SK-N-SH treated with all-trans-retinoic acid at 6 μM for 48 hours (cell line): ENCODE data around the gene FAM240B.

Experiments
- ATAC-seq: fragments of 200-7000 bp; cut with Tn5 transposase; 3 replicates; pipeline ENCODE4 v1.9.1; 2020; ENCODE audit warnings: mild to moderate bottlenecking, moderate library complexity
- ARNTL ChIP-seq: fragments of 450-650 bp; formaldehyde crosslinking; IDR thresholded peaks from 2 replicates; pipeline ENCODE4 v1.5.0; 2020; ENCODE audit warnings: low read depth, mild to moderate bottlenecking, moderate library complexity, borderline replicate concordance
- CSDC2 ChIP-seq: fragments of 250-450 bp; sonication (Bioruptor Pico); IDR thresholded peaks from 2 replicates; pipeline ENCODE4 v1.5.0; 2020; ENCODE audit warnings: mild to moderate bottlenecking, moderate library complexity
- CSRNP3 ChIP-seq: fragments of 250-450 bp; sonication (Bioruptor Pico); IDR thresholded peaks from 2 replicates; pipeline ENCODE4 v1.5.1; 2021; ENCODE audit warnings: mild to moderate bottlenecking, moderate library complexity
- ESRRG ChIP-seq: fragments of 250-450 bp; sonication (Bioruptor Pico); IDR thresholded peaks from 2 replicates; pipeline ENCODE4 v1.6.1; 2021; ENCODE audit warnings: mild to moderate bottlenecking
- GLIS3 ChIP-seq: fragments of 250-450 bp; sonication (Bioruptor Pico); IDR thresholded peaks from 2 replicates; pipeline ENCODE4 v1.5.0; 2020; ENCODE audit warnings: mild to moderate bottlenecking, moderate library complexity
- ISL1 ChIP-seq: fragments of 250-450 bp; sonication (Bioruptor Pico); IDR thresholded peaks from 2 replicates; pipeline ENCODE4 v2.1.2; 2022; ENCODE audit warnings: mild to moderate bottlenecking, moderate library complexity
- PATZ1 ChIP-seq: fragments of 250-450 bp; sonication (Bioruptor Pico); IDR thresholded peaks from 2 replicates; pipeline ENCODE4 v1.8.0; 2020; ENCODE audit warnings: mild to moderate bottlenecking, moderate library complexity, borderline replicate concordance
- PPARA ChIP-seq: fragments of 250-450 bp; sonication (Bioruptor Pico); IDR thresholded peaks from 2 replicates; pipeline ENCODE4 v1.5.0; 2020; ENCODE audit warnings: mild to moderate bottlenecking, borderline replicate concordance
- RARB ChIP-seq: fragments of 250-450 bp; sonication (Bioruptor Pico); IDR thresholded peaks from 2 replicates; pipeline ENCODE4 v1.8.0; 2021; ENCODE audit warnings: mild to moderate bottlenecking, moderate library complexity
- SNAI2 ChIP-seq: fragments of 250-450 bp; sonication (Bioruptor Pico); IDR thresholded peaks from 2 replicates; pipeline ENCODE4 v1.5.0; 2020; ENCODE audit warnings: mild to moderate bottlenecking, moderate library complexity
- TCF4 ChIP-seq: fragments of 250-450 bp; sonication (Bioruptor Pico); IDR thresholded peaks from 2 replicates; pipeline ENCODE4 v1.8.0; 2021; ENCODE audit warnings: mild to moderate bottlenecking, moderate library complexity, borderline replicate concordance
- TOX ChIP-seq: fragments of 250-450 bp; sonication (Bioruptor Pico); IDR thresholded peaks from 2 replicates; pipeline ENCODE4 v1.8.0; 2021; ENCODE audit warnings: mild to moderate bottlenecking, moderate library complexity, borderline replicate concordance
- ZC3H10 ChIP-seq: fragments of 250-450 bp; sonication (Bioruptor Pico); IDR thresholded peaks from 2 replicates; pipeline ENCODE4 v1.5.1; 2021; ENCODE audit warnings: mild to moderate bottlenecking, moderate library complexity
- ZFP3 ChIP-seq: fragments of 250-450 bp; sonication (Bioruptor Pico); IDR thresholded peaks from 2 replicates; pipeline ENCODE4 v1.5.0; 2020; ENCODE audit warnings: mild to moderate bottlenecking, moderate library complexity
- ZFP30 ChIP-seq: fragments of 450-650 bp; formaldehyde crosslinking; IDR thresholded peaks from 2 replicates; pipeline ENCODE4 v1.5.0; 2022; ENCODE audit warnings: mild to moderate bottlenecking, moderate library complexity
- ZNF70 ChIP-seq: fragments of 450-650 bp; formaldehyde crosslinking; IDR thresholded peaks from 2 replicates; pipeline ENCODE4 v1.5.0; 2020; ENCODE audit warnings: mild to moderate bottlenecking, moderate library complexity
- ZNF8 ChIP-seq: fragments of 450-650 bp; formaldehyde crosslinking; IDR thresholded peaks from 2 replicates; pipeline ENCODE4 v1.5.0; 2020; ENCODE audit warnings: mild to moderate bottlenecking, moderate library complexity
- TF ChIP-seq, protein P1 (sequence below): fragments of 250-450 bp; sonication (Bioruptor Pico); IDR thresholded peaks from 2 replicates; pipeline ENCODE4 v1.5.1; 2020; ENCODE audit warnings: low read depth, mild to moderate bottlenecking, moderate library complexity
- TF ChIP-seq, protein P2 (sequence below): fragments of 250-450 bp; sonication (Bioruptor Pico); IDR thresholded peaks from 2 replicates; pipeline ENCODE4 v1.8.0; 2021; ENCODE audit warnings: low read depth, mild to moderate bottlenecking, moderate library complexity, borderline replicate concordance

The FAM240B gene

GRCh38 chr9:38733503-38733902 lies 13.6 kb upstream of the FAM240B start (continued):
- TF ChIP-seq, protein P1, sequence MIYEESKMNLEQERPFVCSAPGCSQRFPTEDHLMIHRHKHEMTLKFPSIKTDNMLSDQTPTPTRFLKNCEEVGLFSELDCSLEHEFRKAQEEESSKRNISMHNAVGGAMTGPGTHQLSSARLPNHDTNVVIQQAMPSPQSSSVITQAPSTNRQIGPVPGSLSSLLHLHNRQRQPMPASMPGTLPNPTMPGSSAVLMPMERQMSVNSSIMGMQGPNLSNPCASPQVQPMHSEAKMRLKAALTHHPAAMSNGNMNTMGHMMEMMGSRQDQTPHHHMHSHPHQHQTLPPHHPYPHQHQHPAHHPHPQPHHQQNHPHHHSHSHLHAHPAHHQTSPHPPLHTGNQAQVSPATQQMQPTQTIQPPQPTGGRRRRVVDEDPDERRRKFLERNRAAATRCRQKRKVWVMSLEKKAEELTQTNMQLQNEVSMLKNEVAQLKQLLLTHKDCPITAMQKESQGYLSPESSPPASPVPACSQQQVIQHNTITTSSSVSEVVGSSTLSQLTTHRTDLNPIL (CRISPR knock-in tag): no peak
- TF ChIP-seq RARB (no peak), ARNTL (CRISPR knock-in tag) (no peak), ZFP30 (CRISPR knock-in tag) (no peak), TCF4 (CRISPR knock-in tag) (no peak), SNAI2 (CRISPR knock-in tag) (no peak), ZC3H10 (CRISPR knock-in tag) (no peak)

DNA sequence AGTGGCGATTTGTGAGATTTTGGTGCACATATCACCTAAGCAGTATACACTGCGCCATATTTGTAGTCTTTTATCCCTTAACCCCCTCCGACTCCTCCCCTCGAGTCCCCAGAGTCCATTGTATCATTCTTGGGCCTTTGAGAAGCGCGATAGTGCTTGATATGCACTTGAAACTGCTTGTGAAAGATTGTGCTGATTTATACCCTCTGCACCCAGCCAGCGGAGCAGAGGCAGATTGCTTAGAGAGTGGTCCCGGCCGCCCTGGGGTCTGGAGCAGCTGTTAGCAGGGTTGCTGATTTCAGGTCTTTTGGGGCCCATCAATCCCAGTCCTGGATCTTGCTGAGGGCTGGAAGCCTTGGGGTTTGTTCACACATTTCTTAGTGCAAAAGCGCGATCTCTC lies 13.0 kb upstream of the FAM240B start:
- TF ChIP-seq PPARA (no peak), ESRRG (CRISPR knock-in tag) (no peak), PATZ1 (CRISPR knock-in tag) (no peak), CSRNP3 (CRISPR knock-in tag) (no peak), ZNF70 (CRISPR knock-in tag) (no peak), TOX (no peak), ARNTL (CRISPR knock-in tag) (no peak), ZC3H10 (CRISPR knock-in tag) (no peak), CSDC2 (no peak), RARB (no peak), ZFP3 (CRISPR knock-in tag) (no peak), ISL1 (CRISPR knock-in tag) (no peak), TCF4 (CRISPR knock-in tag) (no peak)
- TF ChIP-seq, protein P1 (CRISPR knock-in tag): no peak
- TF ChIP-seq, protein P2, sequence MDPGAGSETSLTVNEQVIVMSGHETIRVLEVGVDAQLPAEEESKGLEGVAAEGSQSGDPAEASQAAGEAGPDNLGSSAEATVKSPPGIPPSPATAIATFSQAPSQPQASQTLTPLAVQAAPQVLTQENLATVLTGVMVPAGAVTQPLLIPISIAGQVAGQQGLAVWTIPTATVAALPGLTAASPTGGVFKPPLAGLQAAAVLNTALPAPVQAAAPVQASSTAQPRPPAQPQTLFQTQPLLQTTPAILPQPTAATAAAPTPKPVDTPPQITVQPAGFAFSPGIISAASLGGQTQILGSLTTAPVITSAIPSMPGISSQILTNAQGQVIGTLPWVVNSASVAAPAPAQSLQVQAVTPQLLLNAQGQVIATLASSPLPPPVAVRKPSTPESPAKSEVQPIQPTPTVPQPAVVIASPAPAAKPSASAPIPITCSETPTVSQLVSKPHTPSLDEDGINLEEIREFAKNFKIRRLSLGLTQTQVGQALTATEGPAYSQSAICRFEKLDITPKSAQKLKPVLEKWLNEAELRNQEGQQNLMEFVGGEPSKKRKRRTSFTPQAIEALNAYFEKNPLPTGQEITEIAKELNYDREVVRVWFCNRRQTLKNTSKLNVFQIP (CRISPR knock-in tag): no peak
- no peak for ATAC-seq

- TF ChIP-seq ZNF8 (CRISPR knock-in tag) (no peak), ZNF70 (CRISPR knock-in tag) (no peak), RARB (no peak), CSRNP3 (CRISPR knock-in tag) (no peak), GLIS3 (no peak), TOX (no peak)
- TF ChIP-seq, protein P2 (CRISPR knock-in tag): no peak
- no peak for ATAC-seq
Observed at GRCh38 chr9:38727497-38728001, 7.6 kb upstream of the FAM240B start.
